Activated T-cell treated with anti-CD3 and anti-CD28 coated beads, Interleukin-2, amount 50 U/mL, for 48 hours (primary cell): ENCODE results near the gene ATG14.
"Not testable (repeated sequence)": the region's sequence is repeated elsewhere in the genome, so short reads cannot be mapped to it uniquely, and the experiment has no call there.

Experiments
- DNase-seq, 2 experiments: peaks; one replicate each; pipeline ENCODE4 v3.0.0-alpha.2; 2020

Gene ATG14

DNA sequence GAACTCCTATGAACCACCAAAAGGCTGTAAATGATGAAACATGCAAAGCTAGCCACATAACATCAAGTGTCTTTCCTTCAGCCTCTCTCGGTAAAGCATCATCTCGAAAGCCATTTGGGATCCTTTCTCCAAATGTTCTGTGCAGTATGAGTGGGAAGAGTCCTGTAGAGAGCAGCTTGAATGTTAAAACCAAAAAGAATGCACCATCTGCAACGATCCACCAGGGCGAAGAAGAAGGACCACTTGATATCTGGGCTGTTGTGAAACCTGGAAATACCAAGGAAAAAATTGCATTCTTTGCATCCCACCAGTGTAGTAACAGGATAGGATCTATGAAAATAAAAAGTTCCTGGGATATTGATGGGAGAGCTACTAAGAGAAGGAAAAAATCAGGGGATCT is 61.2 kb downstream of the ATG14 start:
- no peak for DNase-seq

DNA sequence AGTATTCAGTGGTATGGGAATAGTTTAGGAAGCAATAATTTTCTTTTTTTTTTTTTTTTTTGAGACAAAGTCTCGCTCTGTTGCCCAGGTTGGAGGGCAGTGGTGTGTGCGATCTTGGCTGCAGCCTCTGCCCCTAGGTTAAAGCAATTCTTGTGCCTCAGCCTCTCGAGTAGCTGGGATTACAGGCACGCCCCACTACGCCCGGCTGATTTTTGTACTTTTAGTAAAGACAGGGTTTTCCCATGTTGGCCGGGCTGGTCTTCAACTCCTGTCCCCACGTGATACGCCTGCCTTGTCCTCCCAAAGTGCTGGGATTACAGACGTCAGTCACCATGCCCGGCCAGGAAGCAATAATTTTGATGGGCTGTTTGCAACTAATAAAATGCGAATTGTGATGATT is 62.1 kb downstream of the ATG14 start:
- no peak for DNase-seq

DNA sequence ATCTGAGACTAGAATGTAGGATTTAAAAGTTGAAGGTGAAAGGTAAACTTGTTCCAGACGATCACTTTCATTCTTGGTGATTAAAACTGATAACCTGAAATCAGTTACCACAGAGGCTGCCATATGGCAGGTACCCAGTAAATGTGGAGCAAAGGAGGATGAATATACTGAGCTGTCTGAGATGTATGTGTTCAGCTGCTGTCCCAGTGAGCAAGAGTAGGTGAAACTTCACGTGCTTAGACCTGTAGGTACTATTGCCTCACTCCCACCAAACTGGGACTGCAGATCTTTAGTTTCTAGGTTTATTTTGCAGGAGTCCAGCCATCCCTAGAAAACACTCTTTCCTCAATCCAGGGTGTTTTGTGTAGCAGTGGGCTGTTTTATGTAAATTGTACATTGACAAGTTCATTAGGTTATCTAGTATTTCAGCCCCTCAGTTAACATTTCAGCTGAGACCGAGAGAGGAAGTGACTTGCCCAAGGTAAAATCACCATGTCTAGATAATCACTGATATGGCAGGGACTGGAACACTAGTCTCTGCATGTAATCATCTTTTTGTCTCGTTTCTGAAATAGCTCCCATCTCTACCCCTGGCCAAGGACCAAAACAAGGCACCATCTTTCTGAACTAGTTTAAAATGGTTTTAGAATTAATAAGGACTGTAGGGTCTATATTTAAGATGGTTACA is 62.7 kb downstream of the ATG14 start:
- DNase-seq = no peak

DNA sequence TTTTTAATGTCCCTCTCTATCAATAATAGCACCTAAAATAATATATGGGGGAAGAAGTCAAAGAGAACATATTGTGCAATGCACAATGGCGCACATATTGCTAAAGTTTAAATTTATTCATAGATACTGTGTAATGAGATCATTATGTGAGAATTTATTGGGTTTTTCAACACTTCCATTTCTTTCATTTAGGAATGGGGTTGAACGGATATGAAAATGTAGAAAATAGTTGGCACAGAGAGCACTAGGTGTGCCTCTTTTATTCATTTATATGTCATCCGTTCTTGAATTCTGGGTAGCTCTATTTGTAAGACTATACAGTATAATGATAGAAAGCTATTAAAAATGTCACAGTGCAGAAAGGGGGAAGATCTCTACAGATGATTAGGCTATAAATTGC is 63.9 kb downstream of the ATG14 start:
- DNase-seq = no peak

DNA sequence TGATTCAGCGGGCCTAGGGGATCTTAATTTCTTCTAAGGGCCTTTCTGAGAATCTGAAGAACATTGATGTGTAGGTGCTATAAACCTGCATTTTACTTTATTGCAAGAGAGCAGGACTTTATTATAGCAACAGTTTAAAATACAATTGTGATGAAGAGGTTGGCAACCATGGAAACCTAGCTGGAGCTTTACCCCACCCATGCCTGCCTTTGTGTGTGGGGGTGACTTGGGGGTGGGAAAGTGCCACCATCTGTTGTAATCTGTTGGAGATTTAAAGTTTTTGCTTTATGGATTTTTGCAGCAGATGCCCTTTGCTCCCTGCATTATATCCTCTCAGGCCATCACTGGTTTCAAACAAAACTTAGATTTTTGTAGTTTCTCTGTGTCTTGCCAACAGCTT is 64.6 kb downstream of the ATG14 start:
- no peak for DNase-seq

DNA sequence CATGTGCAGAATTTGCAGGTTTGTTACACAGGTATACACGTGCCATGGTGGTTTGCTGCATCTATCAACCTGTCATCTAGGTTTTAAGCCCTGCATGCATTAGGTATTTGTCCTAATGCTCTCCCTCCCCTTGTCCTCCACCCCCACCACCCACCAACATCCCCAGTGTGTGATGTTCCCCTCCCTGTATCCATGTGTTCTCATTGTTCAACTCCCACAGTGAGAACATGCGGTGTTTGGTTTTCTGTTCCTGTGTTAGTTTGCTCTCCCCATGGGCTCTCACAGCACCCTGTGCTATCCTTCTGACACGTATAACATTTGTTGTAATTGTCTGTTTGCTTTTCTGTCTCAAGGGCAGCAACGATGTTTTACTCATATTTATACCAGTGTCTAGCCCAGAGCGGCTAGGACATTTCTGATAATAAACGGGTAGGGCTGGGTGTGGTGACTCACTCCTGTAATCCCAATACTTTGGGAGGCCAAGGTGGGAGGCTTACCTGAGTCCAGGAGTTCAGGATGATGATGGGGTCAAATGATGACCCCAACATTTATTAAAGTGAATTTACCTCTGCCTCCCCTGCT is 67.0 kb downstream of the ATG14 start:
- DNase-seq = not testable (repeated sequence)

DNA sequence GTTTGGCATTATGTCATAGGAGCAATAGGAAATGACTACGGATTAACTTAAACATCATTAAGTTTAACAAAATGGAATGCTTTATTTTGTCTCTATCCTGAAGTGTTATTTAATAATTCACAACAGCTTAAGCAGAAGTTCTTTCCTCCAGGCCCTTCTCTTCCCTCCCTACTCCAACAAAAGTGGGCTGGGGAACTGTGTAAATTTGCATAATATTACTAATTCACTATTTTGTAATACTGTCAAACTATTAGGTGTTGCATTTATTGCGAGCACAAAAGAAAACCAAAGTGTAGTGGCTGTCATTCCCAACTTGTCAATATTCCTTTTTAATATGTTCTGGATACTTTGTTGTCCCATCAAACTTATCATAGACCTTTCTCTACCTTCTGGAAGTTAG is 69.8 kb downstream of the ATG14 start:
- DNase-seq = no peak

DNA sequence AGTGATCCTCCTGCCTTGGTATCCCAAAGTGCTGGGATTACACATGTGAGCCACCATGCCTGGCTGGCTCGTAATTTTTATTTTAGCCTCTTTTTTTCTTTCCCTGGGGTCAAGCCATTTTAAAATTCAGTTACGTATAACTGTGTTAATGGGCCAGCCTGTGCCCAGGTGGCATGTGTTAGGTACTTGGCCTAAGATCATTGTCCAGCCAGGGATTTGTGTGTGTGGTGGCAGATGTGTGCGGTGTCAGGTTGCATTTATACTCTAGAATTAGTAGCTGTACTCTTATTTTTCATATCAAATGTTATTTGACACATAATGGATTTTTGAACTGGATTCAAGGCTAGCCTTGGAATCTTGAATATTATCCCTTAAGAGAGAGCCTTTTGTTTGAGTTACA is 71.1 kb downstream of the ATG14 start:
- no peak for DNase-seq

DNA sequence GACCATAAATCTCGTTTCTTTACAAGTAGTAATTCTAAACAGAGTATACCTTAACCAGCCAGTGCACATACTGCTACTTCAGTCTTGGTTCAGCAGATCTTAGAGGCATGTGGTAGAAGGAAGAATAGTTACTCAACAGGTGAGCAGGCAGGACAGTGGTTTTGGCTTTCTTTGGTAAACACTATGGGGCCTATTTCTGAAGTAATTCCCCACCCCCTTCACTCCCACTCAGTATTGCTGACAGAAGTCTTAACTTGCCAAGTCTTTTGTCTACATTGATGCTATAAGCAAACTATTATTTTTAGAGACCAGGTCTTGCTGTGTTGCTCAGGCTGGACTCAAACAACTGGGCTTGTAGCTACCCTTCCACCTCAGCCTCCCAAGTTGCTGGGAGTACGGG is 71.9 kb downstream of the ATG14 start:
- DNase-seq = peak; percentile 33 to 42

DNA sequence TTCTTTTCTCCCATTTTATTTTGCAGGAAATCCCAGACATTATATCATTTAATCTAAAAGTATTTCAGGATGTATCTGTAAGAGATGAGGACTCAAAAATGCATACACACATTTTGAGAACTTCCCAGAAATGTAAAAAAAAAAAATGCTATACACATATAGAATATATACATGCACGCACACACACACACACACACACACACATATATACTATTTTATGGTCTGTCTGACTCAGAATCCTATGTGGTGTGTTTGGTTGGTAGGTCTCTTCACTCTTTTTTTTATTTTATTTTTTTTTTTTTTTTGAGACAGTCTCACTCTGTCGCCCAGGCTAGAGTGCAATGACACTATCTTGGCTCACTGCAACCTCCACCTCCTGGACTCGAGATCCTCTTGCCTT is 74.9 kb downstream of the ATG14 start:
- no peak for DNase-seq

DNA sequence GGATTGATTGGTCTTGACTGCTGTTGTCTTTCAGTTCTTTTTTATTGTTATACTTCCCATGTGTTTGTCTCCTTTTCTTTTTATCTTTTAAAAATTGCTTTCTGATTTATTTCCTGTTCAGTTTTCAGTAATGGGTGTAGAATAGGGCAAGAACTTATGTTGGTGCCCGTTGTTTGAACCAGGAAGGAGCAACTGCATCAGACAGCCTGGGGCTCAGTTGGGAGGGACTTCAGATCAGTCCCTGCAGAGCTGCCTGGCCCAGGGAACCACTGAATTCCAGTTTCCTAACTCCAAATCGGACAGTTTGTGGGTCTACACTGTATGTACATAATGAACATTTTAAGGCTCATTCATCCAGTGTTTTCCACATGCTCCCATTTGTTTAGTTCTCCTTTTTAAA is 75.5 kb downstream of the ATG14 start:
- no peak for DNase-seq

DNA sequence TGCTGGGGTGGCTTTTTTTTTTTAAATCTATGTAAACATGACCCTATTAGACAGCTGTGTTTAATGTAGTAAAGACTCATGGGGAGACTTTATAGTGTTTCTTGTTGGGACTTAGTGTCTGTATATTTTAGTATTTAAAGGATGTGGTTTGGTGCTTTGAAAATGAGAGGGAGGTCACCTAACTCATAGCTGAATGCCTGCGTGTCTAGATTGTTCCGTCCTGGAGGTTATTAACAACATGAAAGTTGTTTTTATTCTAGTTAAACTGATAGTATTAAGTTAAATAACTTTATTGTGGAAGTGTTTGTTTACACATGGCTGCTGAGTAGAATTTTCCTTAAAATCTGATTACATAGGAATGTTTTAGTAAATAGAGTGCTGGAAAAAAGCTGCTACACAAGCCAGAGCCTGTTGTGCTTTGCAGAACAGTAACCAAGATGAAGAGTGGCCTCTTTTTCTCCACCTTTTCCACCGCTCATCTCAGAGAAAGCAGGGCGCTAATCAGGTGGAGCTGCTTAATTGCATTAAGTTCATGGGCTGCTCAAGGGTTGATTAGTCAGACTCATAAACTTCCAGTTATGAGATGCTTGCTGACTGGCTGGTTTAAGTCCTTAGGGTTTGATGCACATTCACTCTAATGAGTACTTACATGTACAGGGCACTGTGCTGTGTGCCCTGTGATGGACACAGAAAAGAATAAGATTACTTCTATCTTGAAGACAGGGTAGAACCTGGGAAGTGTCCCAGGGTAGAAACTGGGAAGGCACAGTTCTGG is 77.7 kb downstream of the ATG14 start:
- no peak for DNase-seq

DNA sequence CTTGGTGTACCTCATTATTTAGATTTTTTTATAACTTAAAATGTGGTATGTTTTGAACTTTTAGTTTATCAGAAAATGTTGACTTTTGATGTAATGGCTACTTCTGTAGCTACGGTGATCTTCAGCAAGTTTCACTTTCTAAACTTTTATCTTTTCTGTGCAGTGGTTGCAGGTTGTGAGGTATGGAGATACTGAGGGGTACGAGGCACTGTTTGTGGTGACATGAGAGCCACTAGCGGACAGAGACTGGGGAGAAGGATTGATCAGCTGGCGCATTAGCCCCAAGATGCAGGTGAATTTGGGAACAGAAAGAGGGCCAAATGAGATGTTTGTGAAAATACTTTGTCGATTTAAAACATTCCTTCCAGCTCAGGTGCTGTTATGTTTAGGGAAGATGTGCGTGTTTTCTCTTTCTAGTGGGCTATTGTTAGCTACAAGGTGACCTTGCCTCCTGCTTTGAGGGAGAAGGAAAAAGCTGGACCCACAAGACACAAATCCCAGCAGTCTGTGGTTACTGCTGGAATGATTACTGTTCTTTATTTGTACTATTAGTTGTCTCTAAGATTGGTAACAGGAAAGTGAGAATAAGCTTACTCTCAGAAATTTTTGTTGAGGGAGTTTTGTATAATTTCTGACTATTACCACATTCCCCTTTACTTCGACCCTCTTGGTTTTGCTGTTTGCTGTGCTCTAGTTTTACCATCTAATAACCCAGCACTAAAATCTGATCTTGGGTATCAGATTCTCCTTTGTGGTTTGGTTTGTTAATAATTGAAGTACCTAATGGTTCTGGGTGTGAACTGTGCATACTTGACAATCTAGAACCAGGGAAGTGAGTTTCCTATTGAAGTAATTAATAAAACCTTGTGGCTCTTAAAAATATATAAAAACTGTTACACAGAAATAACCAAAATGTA is 78.7 kb downstream of the ATG14 start:
- DNase-seq = no peak

DNA sequence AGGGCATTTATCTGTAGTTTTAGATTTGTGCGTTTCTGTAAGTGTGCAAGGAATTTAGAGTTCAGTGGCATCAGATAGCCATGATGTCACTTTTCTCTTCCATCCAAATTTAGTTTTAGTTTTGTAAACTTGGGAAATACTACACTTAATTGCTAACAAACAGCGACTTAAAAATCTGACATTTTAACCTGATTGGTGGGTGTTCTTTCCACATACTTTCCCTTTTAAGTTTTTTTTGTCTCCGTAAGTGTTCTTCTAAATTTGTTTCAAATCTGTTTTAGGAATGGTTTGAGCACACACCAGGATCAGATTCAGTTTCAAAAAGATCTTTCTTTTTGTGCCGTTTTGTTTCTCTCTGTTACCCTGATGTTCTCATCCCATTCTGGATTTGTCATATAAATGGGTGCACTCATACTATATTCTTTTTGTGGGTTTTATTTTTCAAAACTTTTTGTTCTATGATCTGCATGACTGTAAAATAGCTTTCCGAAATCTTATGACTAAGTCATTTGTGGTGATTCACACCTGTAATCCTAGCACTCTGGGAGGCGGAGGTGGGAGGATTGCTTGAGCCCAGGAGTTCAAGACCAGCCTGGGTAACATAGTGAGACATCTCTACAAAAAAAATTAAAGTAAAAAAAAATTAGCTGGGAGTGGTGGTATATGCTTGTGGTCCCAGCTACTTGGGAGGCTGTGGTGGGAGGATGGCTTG is 81.5 kb downstream of the ATG14 start:
- peak; percentile 67 to 70 for DNase-seq

DNA sequence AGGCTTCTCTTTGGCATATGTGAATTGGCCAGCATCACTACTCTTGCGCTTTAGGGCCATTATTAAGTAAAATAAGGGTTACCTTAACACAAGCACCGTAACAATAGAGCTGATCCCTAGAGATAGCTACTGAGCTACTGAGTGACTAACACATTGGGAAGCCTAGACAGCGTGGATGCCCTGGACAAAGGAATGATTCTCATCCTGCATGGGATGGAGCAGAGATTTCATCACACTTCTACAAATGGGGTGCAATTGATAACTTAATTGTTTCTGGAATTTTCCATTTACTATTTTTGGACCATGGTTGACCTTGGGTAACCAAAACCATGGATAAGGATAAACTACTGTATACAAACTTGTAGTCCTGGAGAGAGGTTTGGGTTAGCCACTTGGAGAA is 83.3 kb downstream of the ATG14 start:
- DNase-seq = no peak

DNA sequence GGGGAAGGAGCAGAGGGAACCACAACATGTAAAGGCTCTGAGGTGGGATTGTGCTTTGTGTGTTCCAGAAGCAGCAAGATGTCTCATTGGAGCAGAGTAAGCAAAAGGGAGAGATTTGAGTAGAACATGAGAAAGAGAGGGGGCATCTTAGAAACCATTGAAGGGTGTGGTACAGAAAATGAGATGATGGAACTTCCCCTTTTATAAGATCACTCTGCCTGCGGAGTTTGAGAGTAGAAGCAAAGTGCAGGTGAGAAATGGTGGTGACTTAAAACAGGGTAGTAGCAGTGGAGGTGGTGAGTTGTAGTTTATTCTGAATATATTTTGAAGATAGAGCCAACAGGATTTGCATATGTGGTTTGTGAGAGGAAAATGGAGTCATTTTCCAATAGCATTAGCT is 84.5 kb downstream of the ATG14 start:
- DNase-seq = no peak

DNA sequence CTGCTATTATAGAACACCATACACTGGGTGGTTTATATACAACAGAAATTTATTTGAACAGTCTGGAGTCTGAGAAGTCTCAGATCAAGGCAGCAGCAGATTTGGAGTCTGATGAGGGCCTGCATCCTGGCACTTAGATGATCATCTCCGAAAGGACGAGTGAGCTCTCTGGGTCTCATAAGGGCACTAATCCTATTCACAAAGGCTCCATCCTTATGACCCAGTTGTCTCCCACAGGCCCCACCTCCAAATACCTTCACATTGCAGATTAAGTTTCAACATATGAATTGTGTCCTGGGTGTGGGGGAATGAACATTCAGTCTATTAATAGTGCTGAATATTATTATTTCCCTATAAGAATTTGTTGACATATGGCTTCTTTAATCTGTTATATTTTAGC is 86.8 kb downstream of the ATG14 start:
- no peak for DNase-seq

DNA sequence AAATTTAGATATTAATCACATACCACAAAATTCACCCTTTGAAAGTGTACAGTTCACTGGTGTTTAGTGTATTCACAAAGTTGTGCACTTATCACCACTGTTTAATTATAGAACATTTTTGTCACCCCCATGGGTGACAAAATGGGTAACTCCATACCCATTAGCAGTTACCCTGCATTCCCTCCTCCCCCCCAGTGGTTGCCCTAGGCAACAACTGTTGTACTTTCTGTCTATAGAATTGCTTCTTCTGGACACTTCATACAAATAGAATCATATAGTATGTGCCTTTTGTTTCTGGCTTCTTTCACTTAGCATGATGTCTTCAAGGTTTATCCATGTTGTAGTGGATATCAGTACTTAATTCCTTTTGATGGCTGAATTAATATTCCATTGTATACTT is 87.7 kb downstream of the ATG14 start:
- no peak for DNase-seq

DNA sequence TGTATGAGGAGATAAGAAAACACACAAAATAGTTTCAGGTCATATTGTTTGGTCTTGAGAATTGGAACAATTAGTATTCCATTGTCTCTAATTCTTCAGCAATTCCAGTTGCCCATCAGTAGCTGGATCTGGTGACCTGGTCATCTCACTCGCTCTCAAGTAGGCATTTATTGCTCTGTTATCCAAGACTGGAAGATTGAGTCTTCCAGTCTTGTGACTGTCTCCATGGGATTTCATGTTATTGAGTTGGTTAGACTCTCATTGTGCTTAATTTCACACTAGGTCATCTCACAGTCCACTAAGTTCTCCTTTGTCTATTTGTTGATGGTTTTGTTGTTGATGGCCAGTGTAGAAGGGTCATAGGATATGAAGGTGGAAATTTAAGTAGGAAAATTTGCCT is 92.9 kb downstream of the ATG14 start:
- DNase-seq = no peak

DNA sequence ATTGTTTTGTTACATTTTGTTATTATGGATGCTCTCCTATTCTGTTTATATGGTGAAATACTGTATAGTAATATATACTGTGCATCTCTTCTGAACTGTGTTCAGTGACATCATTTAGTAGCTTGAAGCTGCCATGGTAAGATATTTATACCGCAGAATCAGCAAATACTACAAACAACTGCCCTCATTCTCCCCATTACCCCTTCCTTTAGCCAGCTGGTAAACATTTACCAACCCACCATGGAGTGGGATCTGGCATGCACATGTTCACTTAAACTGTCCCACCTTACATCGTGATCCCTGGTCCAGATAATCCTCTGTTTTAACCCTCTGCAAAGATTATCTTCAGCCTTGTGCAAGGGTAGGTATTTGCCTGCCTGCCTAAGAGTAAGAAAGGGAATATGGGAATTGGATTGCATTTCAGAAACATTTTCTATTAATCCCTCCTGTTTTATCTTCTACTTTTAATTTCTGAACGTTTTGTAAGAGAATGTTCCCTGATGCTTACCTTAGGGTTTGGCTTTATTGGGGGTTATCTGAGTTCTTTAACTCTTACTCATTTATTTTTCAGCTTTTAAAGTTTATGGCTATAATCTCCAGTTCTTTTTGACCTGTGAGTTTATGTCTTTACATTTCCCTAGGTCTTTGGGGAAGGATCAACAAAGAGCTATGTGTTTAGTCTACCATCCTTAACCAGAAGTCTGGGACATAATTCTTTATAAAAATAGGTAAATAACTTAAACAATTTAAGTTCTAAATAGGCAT is 93.9 kb downstream of the ATG14 start:
- DNase-seq = no peak

DNA sequence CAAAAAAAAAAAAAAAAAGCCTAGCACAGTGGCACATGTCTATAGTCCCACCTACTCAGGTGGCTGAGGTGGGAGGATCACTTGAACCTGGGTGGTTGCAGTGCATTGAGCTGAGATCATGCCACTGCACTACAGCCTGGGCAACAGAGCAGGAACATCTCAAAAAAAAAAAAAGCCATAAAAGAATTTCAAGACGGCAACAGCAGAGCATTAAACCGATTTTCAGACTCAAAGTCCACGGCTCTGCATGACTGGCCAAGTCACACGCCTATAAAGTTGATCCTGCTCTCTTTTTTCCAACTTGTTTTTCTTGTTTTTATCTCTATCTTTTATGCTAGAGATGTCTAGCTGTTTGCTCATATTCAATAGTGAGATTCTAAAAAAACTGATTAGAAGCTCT is 95.1 kb downstream of the ATG14 start:
- no peak for DNase-seq
